ENCODE measurements around the gene PLEKHA6. TPM values are rescaled to one million over a fixed set of nuclear protein-coding genes. Genes with fewer than 3 reads are reported as not detected.

Gene PLEKHA6
- total and polyA plus RNA-seq, 2 of the 8 experiments (the other 6 are each of a cell fraction or from before 2014, with no cell fraction given): 4.8 to 20.2 TPM

DNA sequence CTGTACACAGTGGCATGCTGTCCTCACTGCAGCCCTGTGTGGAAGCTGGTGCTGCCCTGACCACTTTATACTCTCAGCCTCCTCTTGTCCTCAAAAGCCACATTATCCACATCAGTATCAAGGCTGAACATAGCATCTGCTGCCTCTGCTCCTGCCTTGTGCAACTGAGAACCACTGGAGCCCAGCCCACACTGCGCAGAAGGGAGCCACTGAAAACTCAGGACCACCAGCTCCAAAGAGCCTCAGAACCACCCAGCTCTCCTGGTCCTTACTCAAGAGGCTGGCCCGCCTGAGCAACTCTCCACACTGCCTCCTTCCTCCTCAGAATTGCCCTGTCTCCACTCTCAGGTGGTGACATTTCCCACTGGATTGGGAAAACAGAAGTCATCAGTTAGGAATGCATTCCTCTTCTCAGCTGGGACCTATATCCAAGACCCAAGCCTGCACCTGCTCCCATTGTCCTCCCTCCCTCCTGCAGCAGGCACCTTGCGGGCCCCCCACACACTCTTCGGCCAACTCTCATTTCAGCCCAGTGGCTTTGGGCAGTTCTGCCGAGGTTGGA, 156.4 kb downstream of the PLEKHA6 start:
- CTCF ChIA-PET (ENCODE audit: partially characterized antibody): interaction anchor here (0.5 to 12.6 kb wide), 8 partner anchors 10 to 332 kb away, joined by 3 to 360 read pairs (median 12); partner anchors contain the start of genes ETNK2, GOLT1A and REN
- TF ChIP-seq TCF12 (IDR thresholded peaks at IDR 0.05; ENCODE audit: low read depth, low read length) (0 out of 2 replicates have a peak, but pooled peaks have one; percentile 53), GTF2F1 (IDR thresholded peaks at IDR 0.05; ENCODE audit: borderline replicate concordance, low read depth, low read length) (no peak)
- Histone ChIP-seq H3K56ac (replicated peaks; ENCODE audit: insufficient read length, low read depth, low read length) (no peak overlapping the region), H4K20me1 (replicated peaks in 1 of 2; ENCODE audit: control insufficient read depth in 1 of 2, insufficient read depth in 2 of 2, low read length in 2 of 2) (peaks cover 0 to 4% of the 10 kb centered on the region in 2 experiments), H4K8ac (ENCODE audit: extremely low read depth, insufficient read depth, low read length) (no peak overlapping the region), H3K27ac (ENCODE audit: low read depth, low read length) (no peak overlapping the region), H3K23me2 (ENCODE audit: low read depth, low read length) (no peaks in the 10 kb centered on the region), H3K9me3 (ENCODE audit: insufficient read depth in 2 of 2, low read depth in 1 of 2, low read length in 1 of 2) (no peaks in the 10 kb centered on the region), H3K14ac (ENCODE audit: insufficient read length) (no peak overlapping the region), H4K5ac (ENCODE audit: insufficient read length, low read depth, low read length) (no peak overlapping the region), H3K36me3 (ENCODE audit: control insufficient read depth in 2 of 4, insufficient read depth in 4 of 4, low read length in 3 of 4) (no peaks in the 10 kb centered on the region), H2BK120ac (replicated peaks; ENCODE audit: low read depth, low read length) (no peak overlapping the region), H3K4me2 (ENCODE audit: insufficient read depth in 1 of 2, low read depth in 2 of 2, low read length in 2 of 2) (no peak overlapping the region), H2BK15ac (ENCODE audit: low read length) (no peak overlapping the region), H3K9ac (replicated peaks in 1 of 4; ENCODE audit: extremely low read depth in 1 of 4, low read depth in 3 of 4, low read length in 3 of 4) (no peak overlapping the region), H2BK5ac (ENCODE audit: low read depth, low read length) (no peak overlapping the region), H4K91ac (replicated peaks; ENCODE audit: insufficient read length, low read length) (no peak overlapping the region), H2BK20ac (ENCODE audit: low read length) (no peak overlapping the region), H3K79me2 (ENCODE audit: control insufficient read depth in 1 of 2, insufficient read depth in 2 of 2, low read length in 2 of 2) (no peaks in the 10 kb centered on the region), H3K79me1 (ENCODE audit: low read depth, low read length) (no peaks in the 10 kb centered on the region), H3K18ac (ENCODE audit: extremely low read depth, low read length) (no peak overlapping the region), H3K4ac (replicated peaks; ENCODE audit: insufficient read length, low read depth, low read length) (no peak overlapping the region), H2AFZ (ENCODE audit: low read length) (no peak overlapping the region), H2AK5ac (ENCODE audit: low read depth, low read length) (no peak overlapping the region), H3K4me1 (replicated peaks in 1 of 4; ENCODE audit: control insufficient read depth in 3 of 4, insufficient read depth in 4 of 4, low read length in 3 of 4) (peaks cover 0 to 2% (median 2%) of the 10 kb centered on the region in 4 experiments; a peak in 5 of 7 replicates), H2BK12ac (ENCODE audit: low read depth, low read length) (no peak overlapping the region; the same call in 1 of the 2 replicates), H3K27me3 (replicated peaks in 1 of 4; ENCODE audit: control insufficient read depth in 3 of 4, extremely low read depth in 1 of 4, insufficient read depth in 3 of 4, low read length in 3 of 4) (no peaks in the 10 kb centered on the region), H3K23ac (ENCODE audit: insufficient read length) (no peak overlapping the region), H3K4me3 (ENCODE audit: extremely low read depth in 1 of 4, insufficient read depth in 2 of 4, low read depth in 3 of 4, low read length in 4 of 4) (no peak overlapping the region)
- DNase-seq (ENCODE audit: low read depth in 1 of 2, low spot score in 2 of 2) (no peak), FAIRE-seq (no peak)
- POLR2A ChIA-PET (ENCODE audit: partially characterized antibody): interaction anchor here (0.7 to 2.4 kb wide), 2 partner anchors 11 to 64 kb away, joined by 3 to 6 read pairs; partner anchors contain the start of gene GOLT1A
- WGBS, 2 experiments (ENCODE audit: extremely low coverage in 1 of 2, insufficient coverage in 1 of 2, insufficient read length in 1 of 2, insufficient replicate concordance in 2 of 2, low coverage in 1 of 2, low lambda C conversion rate in 2 of 2, missing lambda C conversion rate in 1 of 2): 88% methylated on average over 5 of the region's 5 CpGs; no CpG with 5 or more reads in 1 of the 2 experiments
